Stomach smooth muscle (tissue), 2 donors: ENCODE results near the gene NAA35.
"Not testable (repeated sequence)": the region's sequence is repeated elsewhere in the genome, so short reads cannot be mapped to it uniquely, and the experiment has no call there.

Source experiments
- H3K27ac ChIP-seq: one replicate; pipeline ENCODE4 v1.7.0; 2013; ENCODE audit warnings: mild to moderate bottlenecking, low read length, inconsistent platforms
- H3K27me3 ChIP-seq, 2 donors: one replicate each; pipeline ENCODE4 v1.7.0; 2013; ENCODE audit warnings: low read length in 2 of 2; ENCODE audit not compliant: insufficient read depth in 2 of 2, control insufficient read depth in 1 of 2
- H3K36me3 ChIP-seq, 2 donors: one replicate each; pipeline ENCODE4 v1.7.0; 2013; ENCODE audit warnings: low read length in 2 of 2; ENCODE audit not compliant: control insufficient read depth in 2 of 2, insufficient read depth in 2 of 2
- H3K4me1 ChIP-seq: one replicate; pipeline ENCODE4 v1.7.0; 2013; ENCODE audit warnings: low read length; ENCODE audit not compliant: control insufficient read depth, insufficient read depth
- H3K4me3 ChIP-seq, 2 donors: one replicate each; pipeline ENCODE4 v1.7.0; 2013; ENCODE audit warnings: low read length in 2 of 2
- H3K9ac ChIP-seq, 2 donors: one replicate each; pipeline ENCODE4 v1.7.0; 2013; ENCODE audit warnings: low read length in 2 of 2, mild to moderate bottlenecking in 1 of 2
- H3K9me3 ChIP-seq, 2 donors: one replicate each; pipeline ENCODE4 v1.7.0; 2013; ENCODE audit warnings: low read length in 2 of 2; ENCODE audit not compliant: control insufficient read depth in 2 of 2
- donor health status: healthy.
- donor health status: Pancreatic carcinoma.

NAA35 gene

GRCh38 chr9:85944672-85945071 is 3.7 kb downstream of the NAA35 start:
- no peak overlapping the region for H3K9ac ChIP-seq
- no peaks in the 10 kb centered on the region for H3K9me3 ChIP-seq
- peaks cover 11% of the 10 kb centered on the region for H3K4me1 ChIP-seq
- no peak overlapping the region for H3K27ac ChIP-seq
- H3K27me3 ChIP-seq, result no peaks in the 10 kb centered on the region
- no peaks in the 10 kb centered on the region for H3K36me3 ChIP-seq
- no peak overlapping the region for H3K4me3 ChIP-seq

DNA sequence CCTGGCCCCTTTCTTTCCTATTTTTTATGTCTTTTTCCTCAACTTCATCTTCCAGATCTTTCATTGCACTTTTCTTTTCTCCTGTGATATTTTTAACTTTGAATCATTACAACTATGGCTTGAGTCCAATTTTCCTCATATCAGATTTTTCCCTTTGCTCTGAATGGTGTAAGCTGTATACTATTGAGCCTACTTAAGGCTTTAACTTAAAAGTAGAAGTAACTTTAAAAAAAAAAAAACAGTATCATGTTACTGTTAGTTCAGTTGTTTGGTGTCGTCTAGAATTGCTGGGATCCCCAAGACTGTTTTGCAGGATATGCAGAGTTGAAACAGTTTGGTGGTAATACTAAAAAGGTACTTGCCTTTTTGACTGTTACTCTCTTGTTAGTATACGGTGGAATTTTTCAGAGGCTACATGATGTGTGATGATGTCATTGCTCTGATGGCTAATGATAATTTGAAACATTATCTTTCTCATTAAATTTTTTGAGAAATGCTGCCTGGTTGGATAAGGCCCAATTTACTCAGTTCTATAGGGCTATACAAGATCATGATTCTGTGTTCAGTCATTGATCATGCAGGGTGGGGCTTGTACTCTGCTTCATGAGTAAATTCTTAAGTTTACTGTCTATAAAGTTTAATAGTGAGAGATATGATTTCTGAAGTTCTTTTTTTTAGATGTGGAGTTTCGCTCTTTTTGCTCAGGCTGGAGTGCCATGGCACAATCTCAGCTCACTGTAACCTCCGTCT is 8.8 kb downstream of the NAA35 start:
- H3K9me3 ChIP-seq, result no peaks in the 10 kb centered on the region
- no peak overlapping the region for H3K9ac ChIP-seq
- H3K27me3 ChIP-seq, result no peaks in the 10 kb centered on the region
- H3K36me3 ChIP-seq, result peaks cover 3 to 4% of the 10 kb centered on the region in 2 donors
- no peak overlapping the region for H3K4me3 ChIP-seq
- H3K27ac ChIP-seq, result no peak overlapping the region
- peaks cover 3% of the 10 kb centered on the region for H3K4me1 ChIP-seq

- peaks cover 11 to 15% of the 10 kb centered on the region in 2 donors for H3K36me3 ChIP-seq
Measured at GRCh38 chr9:85959955-85960354, 19.0 kb downstream of the NAA35 start.

DNA sequence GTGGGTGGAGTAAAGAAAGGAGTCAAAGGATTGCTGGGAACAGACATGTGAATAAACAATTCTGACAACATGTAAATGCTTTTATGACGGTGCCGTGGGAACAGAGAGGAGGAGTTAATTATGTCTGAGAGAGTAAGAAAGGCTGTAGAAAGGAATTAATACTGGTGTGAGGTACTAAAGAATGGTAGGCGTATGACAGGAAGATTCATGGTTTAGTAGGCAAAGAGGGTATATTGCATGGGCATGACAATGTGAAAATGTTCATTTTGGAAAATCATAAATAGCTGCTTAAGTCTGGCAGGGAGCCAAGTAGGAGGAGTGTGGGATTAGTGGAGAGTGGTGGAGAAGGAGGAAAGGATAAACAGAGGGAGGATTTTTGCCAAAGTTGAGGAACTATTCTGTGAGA is 19.7 kb downstream of the NAA35 start:
- Histone ChIP-seq H3K27ac (no peak overlapping the region), H3K9me3 (no peaks in the 10 kb centered on the region), H3K27me3 (no peaks in the 10 kb centered on the region), H3K4me3 (no peak overlapping the region), H3K4me1 (peaks cover 6% of the 10 kb centered on the region), H3K9ac (no peak overlapping the region), H3K36me3 (peaks cover 13 to 15% of the 10 kb centered on the region in 2 donors)

More at GRCh38 chr9:85959955-85960354, 19.0 kb downstream of the NAA35 start:
- Histone ChIP-seq H3K9ac (no peak overlapping the region), H3K27ac (no peak overlapping the region), H3K9me3 (no peaks in the 10 kb centered on the region), H3K4me1 (peaks cover 6% of the 10 kb centered on the region), H3K27me3 (no peaks in the 10 kb centered on the region), H3K4me3 (no peak overlapping the region)

DNA sequence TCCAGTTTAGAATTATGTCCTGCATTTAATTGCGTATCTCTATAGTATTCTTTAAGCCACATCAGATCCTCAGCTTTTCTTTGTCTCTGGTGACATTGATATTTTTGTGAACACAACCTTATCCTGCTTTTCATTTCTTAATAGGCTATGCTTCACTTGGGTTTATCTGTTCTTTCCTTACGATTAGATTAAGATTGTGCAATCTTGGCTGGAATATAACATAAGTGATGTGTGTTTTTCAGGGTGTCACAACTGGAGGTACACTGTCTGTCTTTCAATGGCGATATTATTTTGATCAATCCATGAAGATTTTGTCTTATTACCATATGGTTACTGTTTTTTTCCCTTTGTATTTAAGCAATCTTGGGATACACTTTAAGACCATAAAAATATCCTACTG is 23.6 kb downstream of the NAA35 start:
- Histone ChIP-seq H3K27ac (no peak overlapping the region), H3K4me3 (no peak overlapping the region), H3K27me3 (no peaks in the 10 kb centered on the region), H3K9ac (no peak overlapping the region), H3K36me3 (peaks cover 7 to 9% of the 10 kb centered on the region in 2 donors), H3K9me3 (no peaks in the 10 kb centered on the region), H3K4me1 (peaks cover 6% of the 10 kb centered on the region)

DNA sequence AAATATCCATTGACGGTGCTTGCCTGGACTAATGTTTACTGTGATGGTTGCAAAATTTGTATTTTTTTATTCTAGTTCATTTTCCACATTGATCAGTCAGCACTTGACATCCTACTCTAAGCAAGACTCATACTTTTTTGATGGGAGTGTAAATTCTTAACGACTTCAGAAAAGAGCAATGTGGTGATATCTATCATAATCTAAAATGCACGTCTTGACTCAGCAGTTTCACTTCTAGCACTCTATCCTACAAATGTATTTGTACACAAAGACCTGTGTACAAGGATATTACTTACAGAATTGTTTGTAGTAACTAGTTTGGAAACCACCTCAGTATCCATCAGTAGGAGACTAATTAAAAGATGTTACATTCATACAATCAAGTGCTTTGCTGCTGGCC is 24.0 kb downstream of the NAA35 start:
- Histone ChIP-seq H3K36me3 (peaks cover 7 to 9% of the 10 kb centered on the region in 2 donors), H3K27me3 (no peaks in the 10 kb centered on the region), H3K9me3 (no peaks in the 10 kb centered on the region), H3K4me1 (peaks cover 6% of the 10 kb centered on the region), H3K27ac (no peak overlapping the region), H3K9ac (no peak overlapping the region), H3K4me3 (no peak overlapping the region)

DNA sequence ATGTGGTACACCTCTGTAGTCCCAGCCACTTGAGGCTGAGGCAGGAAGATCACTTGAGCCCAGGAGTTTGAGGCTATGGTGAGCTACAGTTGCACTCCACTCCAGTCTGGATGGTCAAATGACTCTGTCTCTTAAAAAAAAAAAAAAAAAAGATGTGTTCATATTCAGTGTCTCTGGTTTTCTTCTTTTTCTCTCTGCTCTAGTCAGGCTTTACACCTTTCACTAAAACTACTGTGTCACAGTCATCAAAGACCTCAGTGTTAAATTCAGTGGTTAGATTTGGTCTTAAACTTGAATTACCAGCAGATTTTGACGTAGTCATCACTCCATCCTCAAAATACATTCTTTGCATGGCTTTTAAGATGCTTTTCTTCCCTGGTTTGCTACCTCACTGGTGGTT is 28.8 kb downstream of the NAA35 start:
- Histone ChIP-seq H3K9me3 (no peaks in the 10 kb centered on the region), H3K4me3 (no peak overlapping the region), H3K4me1 (no peaks in the 10 kb centered on the region), H3K36me3 (peaks cover 7 to 15% of the 10 kb centered on the region in 2 donors), H3K27me3 (no peaks in the 10 kb centered on the region), H3K27ac (no peak overlapping the region), H3K9ac (no peak overlapping the region)

DNA sequence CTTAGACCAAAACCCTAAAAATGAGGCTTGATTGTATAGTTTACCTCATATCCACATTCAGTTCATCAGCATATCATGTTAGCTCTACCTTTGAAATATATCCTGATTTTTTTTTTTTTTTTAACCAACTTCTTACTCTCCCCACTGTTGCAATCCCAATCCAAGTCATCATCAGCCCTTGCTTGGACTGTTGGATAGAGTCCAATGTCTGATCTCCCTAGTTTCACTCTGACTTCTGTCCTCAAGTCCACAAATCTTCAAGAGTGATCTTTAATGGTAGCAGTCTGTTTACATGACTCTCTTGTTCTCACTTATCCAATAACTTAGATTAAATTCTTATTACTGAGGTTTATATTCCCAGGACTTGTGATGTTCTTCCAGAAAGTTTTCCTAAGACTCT is 30.8 kb downstream of the NAA35 start:
- Histone ChIP-seq H3K9ac (no peak overlapping the region), H3K27ac (no peak overlapping the region), H3K36me3 (peaks cover 2 to 15% of the 10 kb centered on the region in 2 donors), H3K4me1 (no peaks in the 10 kb centered on the region), H3K27me3 (no peaks in the 10 kb centered on the region), H3K9me3 (no peaks in the 10 kb centered on the region), H3K4me3 (no peak overlapping the region)

DNA sequence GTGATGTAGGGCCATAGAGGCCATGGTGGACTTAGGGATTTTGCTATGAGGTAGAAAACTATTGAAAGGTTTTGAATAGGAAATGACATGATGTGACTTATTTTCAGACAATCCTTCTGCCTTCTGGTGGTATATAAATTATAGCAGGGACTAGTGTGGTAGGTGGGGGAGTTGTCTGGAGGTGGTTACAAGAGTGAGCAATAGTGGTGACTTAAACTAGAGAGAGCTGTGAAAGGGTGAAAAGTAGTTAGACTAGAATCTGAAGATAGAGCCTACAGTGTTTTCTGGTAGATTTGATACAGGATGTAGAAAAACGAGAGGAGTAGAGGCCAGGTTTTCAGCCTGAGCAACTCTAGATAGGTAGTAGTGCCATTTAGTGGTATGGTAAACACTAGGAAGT is 32.3 kb downstream of the NAA35 start:
- Histone ChIP-seq H3K36me3 (peaks cover 2 to 17% of the 10 kb centered on the region in 2 donors), H3K9me3 (no peaks in the 10 kb centered on the region)

GRCh38 chr9:85974055-85974547 is 33.2 kb downstream of the NAA35 start:
- H3K36me3 ChIP-seq, result peaks cover 5 to 17% of the 10 kb centered on the region in 2 donors
- H3K9ac ChIP-seq, H3K27me3 ChIP-seq, H3K4me3 ChIP-seq, H3K4me1 ChIP-seq, H3K27ac ChIP-seq, H3K9me3 ChIP-seq: not testable (repeated sequence)

More for the DNA sequence above, 32.3 kb downstream of the NAA35 start:
- H3K27ac ChIP-seq, result no peak overlapping the region
- no peaks in the 10 kb centered on the region for H3K27me3 ChIP-seq
- H3K9ac ChIP-seq, result no peak overlapping the region
- H3K4me1 ChIP-seq, result no peaks in the 10 kb centered on the region
- no peak overlapping the region for H3K4me3 ChIP-seq

GRCh38 chr9:85978496-85978895 is 37.5 kb downstream of the NAA35 start:
- H3K27me3 ChIP-seq, result no peaks in the 10 kb centered on the region
- H3K9me3 ChIP-seq, result no peaks in the 10 kb centered on the region
- H3K27ac ChIP-seq, result no peak overlapping the region
- H3K4me3 ChIP-seq, result no peak overlapping the region
- no peak overlapping the region for H3K9ac ChIP-seq
- H3K36me3 ChIP-seq, result peaks cover 12 to 14% of the 10 kb centered on the region in 2 donors
- H3K4me1 ChIP-seq, result no peaks in the 10 kb centered on the region
